ENCODE results near the gene PLA2G10. TPM values are rescaled to one million over a fixed set of nuclear protein-coding genes. Genes with fewer than 3 reads are reported as not detected.

PLA2G10 gene
- total and polyA plus RNA-seq, 2 of the 13 experiments (the other 11 are each of a cell fraction or from before 2014, with no cell fraction given), result not detected

GRCh38 chr16:14652726-14653125 is 41.4 kb downstream of the PLA2G10 start:
- intact Hi-C loops (cut with micrococcal nuclease; ENCODE audit: unreplicated experiment), result no loop called here
- POLR2A ChIA-PET, result no interaction called here
- peaks cover 33 to 66% of the 10 kb centered on the region in 2 experiments for H3K36me3 ChIP-seq (replicated peaks in 1 of 2; ENCODE audit: control insufficient read depth in 1 of 2, insufficient read depth in 2 of 2, low read length in 2 of 2)

More at GRCh38 chr16:14652726-14653125, 41.4 kb downstream of the PLA2G10 start:
- Histone ChIP-seq H3K4me3 (replicated peaks in 1 of 3; ENCODE audit: insufficient read depth in 1 of 3, low read depth in 2 of 3, low read length in 3 of 3) (no peak overlapping the region), H3K27ac (ENCODE audit: extremely low read length, insufficient read depth, low read length) (no peak overlapping the region), H3K4me2 (ENCODE audit: low read depth, low read length) (no peak overlapping the region), H3K4me1 (ENCODE audit: insufficient read depth, low read length) (peaks cover 21% of the 10 kb centered on the region), H2AFZ (ENCODE audit: low read length) (no peak overlapping the region), H3K9ac (ENCODE audit: insufficient read depth, low read depth, low read length) (no peak overlapping the region), H3K27me3 (ENCODE audit: control insufficient read depth in 1 of 2, insufficient read depth in 2 of 2, low read length in 2 of 2) (no peaks in the 10 kb centered on the region), H3K9me3 (ENCODE audit: low read length) (no peaks in the 10 kb centered on the region), H3K79me2 (ENCODE audit: insufficient read depth, low read length) (no peaks in the 10 kb centered on the region), H4K20me1 (ENCODE audit: insufficient read depth, low read length) (no peaks in the 10 kb centered on the region)
- no peak for ATAC-seq
- 97% methylated on average over 2 of the region's 2 CpGs for WGBS (ENCODE audit: low lambda C conversion rate)
- FAIRE-seq, result no peak
- in situ Hi-C loops (cut with HindIII; ENCODE audit: extremely low pct_ligation_motif_present, low pct_unique_long_range_greater_than_20kb), result no loop called here
- BruUV-seq (replicated peaks), result no TSS peak
- CTCF ChIA-PET (ENCODE audit: low intra/inter-chr PET ratio, low total read pairs), result no interaction called here
- DNase-seq (ENCODE audit: low spot score), result no peak
- no peak for TF ChIP-seq MLXIP (CRISPR knock-in tag; IDR thresholded peaks at IDR 0.05; ENCODE audit: borderline replicate concordance)
- TF ChIP-seq SRSF4 (IDR thresholded peaks at IDR 0.05; ENCODE audit: low read depth, low read length, poor library complexity, severe bottlenecking), result no peak
- no peak for TF ChIP-seq GATAD1 (CRISPR knock-in tag; IDR thresholded peaks at IDR 0.05)
- TF ChIP-seq TGIF2 (CRISPR knock-in tag; IDR thresholded peaks at IDR 0.05), result no peak
- TF ChIP-seq ZNF362 (CRISPR knock-in tag; IDR thresholded peaks at IDR 0.05; ENCODE audit: borderline replicate concordance), result no peak
- TF ChIP-seq NR2C2 (CRISPR knock-in tag; IDR thresholded peaks at IDR 0.05; ENCODE audit: borderline replicate concordance), result no peak
- TF ChIP-seq CEBPB (IDR thresholded peaks at IDR 0.05; ENCODE audit: borderline replicate concordance, low read depth, low read length), result no peak
- TF ChIP-seq CENPX (CRISPR knock-in tag; IDR thresholded peaks at IDR 0.05), result no peak
- no peak for TF ChIP-seq ZKSCAN5 (CRISPR knock-in tag; IDR thresholded peaks at IDR 0.05)
- no peak for TF ChIP-seq PREB (CRISPR knock-in tag; IDR thresholded peaks at IDR 0.05)
- no peak for TF ChIP-seq EZH2 (conservative IDR thresholded peaks at IDR 0.05; ENCODE audit: low read depth, low read length)
- no peak for TF ChIP-seq ETV5 (CRISPR knock-in tag; IDR thresholded peaks at IDR 0.05; ENCODE audit: borderline replicate concordance)
- no peak for TF ChIP-seq ZNF282 (IDR thresholded peaks at IDR 0.05; ENCODE audit: partially characterized antibody)
- TF ChIP-seq ZNF567 (CRISPR knock-in tag; IDR thresholded peaks at IDR 0.05; ENCODE audit: borderline replicate concordance), result no peak
- no peak for TF ChIP-seq NONO (IDR thresholded peaks at IDR 0.05)
- no peak for TF ChIP-seq NONO (CRISPR knock-in tag; conservative IDR thresholded peaks at IDR 0.05)
- TF ChIP-seq ZNF777 (CRISPR knock-in tag; IDR thresholded peaks at IDR 0.05), result no peak
- TF ChIP-seq ZNF232 (CRISPR knock-in tag; IDR thresholded peaks at IDR 0.05; ENCODE audit: borderline replicate concordance), result no peak
- TF ChIP-seq TCF7 (IDR thresholded peaks at IDR 0.05; ENCODE audit: low read depth), result no peak
- no peak for TF ChIP-seq ZNF510 (CRISPR knock-in tag; IDR thresholded peaks at IDR 0.05; ENCODE audit: low read depth)

Data from HepG2 (cell line).